Measurements from ENCODE around the gene WDR91.

GRCh38 chr7:135234727-135235126 lies 23.4 kb upstream of the WDR91 start:
- TF ChIP-seq CTCF (IDR thresholded peaks at IDR 0.05), result no peak
- TF ChIP-seq POLR2AphosphoS5 (IDR thresholded peaks at IDR 0.05; ENCODE audit: low read depth, low read length), result no peak
- no peak for TF ChIP-seq SIN3A (IDR thresholded peaks at IDR 0.05; ENCODE audit: borderline replicate concordance, insufficient read depth, low read depth, low read length)
